K562 (cell line): Measurements from ENCODE around the gene ACR. TPM values are rescaled to one million over a fixed set of nuclear protein-coding genes. Genes with fewer than 3 reads are reported as not detected.
"Not testable (repeated sequence)": the region's sequence is repeated elsewhere in the genome, so short reads cannot be mapped to it uniquely, and the experiment has no call there.

ENCODE experiments used
- ATAC-seq: fragments of 200-7000 bp; cut with Tn5 transposase; 3 replicates; pipeline ENCODE4 v1.9.1; 2020; ENCODE audit warnings: moderate library complexity
- BruUV-seq: library from RNA; stranded (reverse); fragments of 400-500 nt; replicated peaks from 2 replicates; lab custom pipeline; 2021; lab: Mats Ljungman, UMichigan
- CTCF ChIA-PET: fragments of 300-600 bp; formaldehyde crosslinking; extraction: SDS; loops from one replicate; lab custom pipeline; 2021; ENCODE audit warnings: low intra/inter-chr PET ratio; lab: Yijun Ruan, JAX
- POLR2A ChIA-PET: fragments of 300-600, 350-650 bp; sonication (Branson Sonifier 250); formaldehyde crosslinking; extraction: SDS; loops from one replicate; lab custom pipeline; 2021; ENCODE audit warnings: antibody characterized with exemption, inconsistent platforms; lab: Yijun Ruan, JAX
- DNase-seq, 4 experiments: peaks; one replicate each; pipeline versions ENCODE4 v3.0.0 to v3.0.0-alpha.2; 2011 to 2018; ENCODE audit warnings: low spot score in 3 of 4, mixed read lengths in 3 of 4; ENCODE audit errors: extremely low read depth in 1 of 4
- FAIRE-seq: peaks from 2 replicates; lab custom pipeline; 2011; peaks lifted over from hg19 to GRCh38; lab: Jason Lieb, UNC
- H2AFZ ChIP-seq: 2 replicates; pipeline ENCODE4 v1.6.0; 2011; ENCODE audit warnings: low read depth, low read length, control low read depth, inconsistent platforms
- H3K27ac ChIP-seq: fragments of 200-600 bp; 3 replicates; pipeline ENCODE4 v1.8.0; 2011; ENCODE audit warnings: low read depth, mild to moderate bottlenecking, control low read depth, inconsistent platforms, low read length, moderate library complexity, mixed read lengths; ENCODE audit errors: extremely low read depth
- H3K27me3 ChIP-seq, 2 experiments: fragments of 300-600 bp in 1 of 2; 2 replicates in 1 of 2; 3 replicates in 1 of 2; pipeline versions ENCODE4 v1.6.0 to v1.8.0; 2011; ENCODE audit warnings: inconsistent platforms in 2 of 2, low read length in 2 of 2, mild to moderate bottlenecking in 1 of 2, mixed read lengths in 1 of 2, moderate library complexity in 1 of 2; ENCODE audit not compliant: control insufficient read depth in 2 of 2, insufficient read depth in 2 of 2
- H3K36me3 ChIP-seq: fragments of 300-600 bp; 3 replicates; pipeline ENCODE4 v1.8.0; 2011; ENCODE audit warnings: mild to moderate bottlenecking, low read length, inconsistent platforms; ENCODE audit not compliant: control insufficient read depth, insufficient read depth
- H3K4me1 ChIP-seq, 2 experiments: fragments of 200-600 bp in 1 of 2; replicated peaks in 1 of 2; 2 replicates in 1 of 2; 3 replicates in 1 of 2; pipeline versions ENCODE4 v1.5.1 to v1.8.0; 2011; ENCODE audit warnings: inconsistent platforms in 2 of 2, low read length in 2 of 2, mild to moderate bottlenecking in 1 of 2, mixed read lengths in 1 of 2, moderate library complexity in 1 of 2; ENCODE audit not compliant: control insufficient read depth in 2 of 2, insufficient read depth in 2 of 2
- H3K4me2 ChIP-seq: 2 replicates; pipeline ENCODE4 v1.6.1; 2011; ENCODE audit warnings: low read length, control low read depth, inconsistent platforms, mixed read lengths; ENCODE audit not compliant: insufficient read depth
- H3K4me3 ChIP-seq: fragments of 200-600 bp; sonication (generic), shearing (Covaris generic); 2 replicates; pipeline ENCODE4 v1.5.1; 2016; ENCODE audit warnings: control low read depth, inconsistent platforms
- H3K79me2 ChIP-seq: fragments of 200-600 bp; 3 replicates; pipeline ENCODE4 v1.8.0; 2011; ENCODE audit warnings: low read length, inconsistent platforms; ENCODE audit not compliant: control insufficient read depth, insufficient read depth
- H3K9ac ChIP-seq, 2 experiments: 2 replicates each; pipeline versions ENCODE4 v1.6.0 to v1.6.1; 2011; ENCODE audit warnings: low read depth in 2 of 2, low read length in 2 of 2, control low read depth in 1 of 2, inconsistent platforms in 1 of 2, mild to moderate bottlenecking in 1 of 2, mixed read lengths in 1 of 2; ENCODE audit not compliant: insufficient read depth in 1 of 2
- H3K9me1 ChIP-seq: one replicate; pipeline ENCODE4 v1.6.0; 2011; ENCODE audit warnings: inconsistent platforms, mild to moderate bottlenecking, low read length, moderate library complexity; ENCODE audit not compliant: control insufficient read depth, insufficient read depth
- H3K9me3 ChIP-seq: replicated peaks from 2 replicates; pipeline ENCODE4 v1.5.1; 2011; ENCODE audit warnings: low read depth, low read length, inconsistent platforms; ENCODE audit not compliant: control insufficient read depth, insufficient read depth
- H4K20me1 ChIP-seq: replicated peaks from 2 replicates; pipeline ENCODE4 v1.6.1; 2011; ENCODE audit warnings: low read length, inconsistent platforms, mixed read lengths; ENCODE audit not compliant: control insufficient read depth, insufficient read depth
- JUND ChIP-seq, 2 experiments: IDR thresholded peaks; 2 replicates in 1 of 2; 3 replicates in 1 of 2; pipeline ENCODE4 v1.6.1; 2011; ENCODE audit warnings: borderline replicate concordance in 2 of 2, low read depth in 2 of 2, low read length in 2 of 2, improper control_type of control experiment in 1 of 2, missing biosample characterization in 1 of 2, missing genetic modification characterization in 1 of 2, missing genetic modification reagents in 1 of 2
- WGBS: fragments of 100-300 bp; shearing (Covaris generic); methylation state at CpG from one replicate; pipeline ENCODE4 v1.1.6; 2016; ENCODE audit warnings: low coverage, mixed read lengths; ENCODE audit not compliant: insufficient coverage; ENCODE audit errors: missing lambda C conversion rate; 5-methylcytosine and 5-hydroxymethylcytosine counted together
- in situ Hi-C: fragments of 300-500 bp; cut with MboI; formaldehyde crosslinking; loops from 4 replicates; pipeline ENCODE4 v1.15.0; 2018; ENCODE audit warnings: inconsistent platforms, mixed read lengths
- intact Hi-C: fragments of 100-400 bp; cut with micrococcal nuclease; formaldehyde crosslinking; loops from 2 replicates; pipeline ENCODE4 v1.14.2; 2022
- polyA plus RNA-seq, 8 experiments: library from polyadenylated mRNA; depleted of rRNA in 4 of 8; stranded (reverse) in 5 of 8; unstranded in 3 of 8; fragments of >200 nt; fragmentation: Nextera tagmentation in 2 of 8; fragmentation: Illumina TruSeq in 1 of 8; extraction: Ambion mirVana in 2 of 8; extraction: Trizol in 1 of 8; gene quantifications; 2 replicates each; pipeline versions ENCODE4 v1.2.1 to v1.2.3, GENCODE V29; 2011 to 2014; ENCODE audit warnings: inconsistent platforms in 1 of 8, missing spikeins in 1 of 8
- small RNA-seq: library from RNA; depleted of rRNA; stranded (forward); fragments of <200 nt; gene quantifications from one replicate; pipeline ENCODE3, GENCODE V24; 2014
- total RNA-seq, 7 experiments: library from RNA; depleted of rRNA in 6 of 7; stranded (reverse); fragments of >200 nt in 6 of 7; fragmentation: Illumina TruSeq in 2 of 7; extraction: Trizol in 2 of 7; gene quantifications; 2 replicates each; pipeline versions ENCODE4 v1.2.1 to v1.2.3, GENCODE V29; 2011 to 2021; ENCODE audit warnings: low replicate concordance in 1 of 7
- TF ChIP-seq, protein P1 (sequence below): sonication (generic); IDR thresholded peaks from 2 replicates; pipeline ENCODE4 v1.6.1; 2016

Gene ACR
- total and polyA plus RNA-seq, 9 of the 15 experiments (the other 6 are each of a cell fraction or from before 2014, with no cell fraction given), result not detected

DNA sequence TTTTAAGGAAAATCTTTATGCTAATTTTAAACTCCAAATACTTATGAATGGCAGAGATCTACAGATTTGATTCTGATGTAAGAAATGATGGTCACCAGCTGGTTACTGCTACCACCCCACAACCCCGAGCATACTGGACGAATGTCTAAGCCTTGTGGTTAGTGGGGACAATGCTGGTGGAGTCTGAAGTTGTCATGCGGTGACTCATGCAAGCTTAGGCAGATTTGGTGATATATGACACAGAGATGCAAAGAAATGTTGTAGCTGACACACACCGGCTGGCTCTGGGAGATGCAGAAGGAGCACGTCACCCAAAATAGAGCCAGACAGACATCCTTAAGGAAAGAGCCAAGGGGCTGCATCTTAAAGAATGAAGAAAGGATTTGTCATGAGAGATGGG lies 48.9 kb downstream of the ACR start:
- H3K4me2 ChIP-seq; POLR2A ChIA-PET; intact Hi-C loops; DNase-seq; H3K27ac ChIP-seq; H3K4me1 ChIP-seq; H3K27me3 ChIP-seq; H4K20me1 ChIP-seq; H3K9me3 ChIP-seq; H3K4me3 ChIP-seq; H3K9me1 ChIP-seq; CTCF ChIA-PET; H3K9ac ChIP-seq; H2AFZ ChIP-seq; H3K79me2 ChIP-seq; BruUV-seq; ATAC-seq; FAIRE-seq; H3K36me3 ChIP-seq; in situ Hi-C loops; TF ChIP-seq JUND (tag; IDR thresholded peaks at IDR 0.05; ENCODE audit: borderline replicate concordance, low read depth, low read length): not testable (repeated sequence)
- no CpG with 5 or more reads among the region's 5 CpGs for WGBS
- 0 out of 2 replicates have a peak, but pooled peaks have one; percentile 20 for TF ChIP-seq JUND (IDR thresholded peaks at IDR 0.05; ENCODE audit: borderline replicate concordance, low read depth, low read length)
- TF ChIP-seq, protein P1, sequence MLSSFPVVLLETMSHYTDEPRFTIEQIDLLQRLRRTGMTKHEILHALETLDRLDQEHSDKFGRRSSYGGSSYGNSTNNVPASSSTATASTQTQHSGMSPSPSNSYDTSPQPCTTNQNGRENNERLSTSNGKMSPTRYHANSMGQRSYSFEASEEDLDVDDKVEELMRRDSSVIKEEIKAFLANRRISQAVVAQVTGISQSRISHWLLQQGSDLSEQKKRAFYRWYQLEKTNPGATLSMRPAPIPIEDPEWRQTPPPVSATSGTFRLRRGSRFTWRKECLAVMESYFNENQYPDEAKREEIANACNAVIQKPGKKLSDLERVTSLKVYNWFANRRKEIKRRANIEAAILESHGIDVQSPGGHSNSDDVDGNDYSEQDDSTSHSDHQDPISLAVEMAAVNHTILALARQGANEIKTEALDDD, result peak; percentile 49

Small RNA genes within 50 kb of the gene (small RNA-seq; reads per million reads assigned to genes)
- gene RNU6-409P, result not detected

Other genes starting within 250 kb of the ACR start
Only the 7 nearest of the 12 such genes appear.
- not detected in 2 replicates for gene SYCE3, start 175.3 kb upstream of the ACR start, total RNA-seq (2014; rRNA removed)
- gene SYCE3, start 175.3 kb upstream of the ACR start, total RNA-seq (2014; rRNA removed; fragmentation: Illumina TruSeq; extraction: Trizol), result not detected in 2 replicates
- gene SYCE3, start 175.3 kb upstream of the ACR start, total RNA-seq (2015; rRNA removed; fragmentation: Illumina TruSeq; extraction: Trizol), result not detected in 2 replicates
- not detected in 2 replicates for gene SYCE3, start 175.3 kb upstream of the ACR start, total RNA-seq (2021)
- gene SYCE3, start 175.3 kb upstream of the ACR start, polyA plus RNA-seq (2011; rRNA removed), result not detected in 2 replicates
- not detected in 2 replicates for gene SYCE3, start 175.3 kb upstream of the ACR start, polyA plus RNA-seq (2014; fragmentation: Illumina TruSeq; extraction: Trizol)
- under 1 TPM in 1 of 2 experiments, not detected in 1; 0.56 TPM for gene SYCE3, start 175.3 kb upstream of the ACR start, polyA plus RNA-seq (2014; fragmentation: Nextera tagmentation; extraction: Ambion mirVana)
- not detected in 2 replicates for gene SYCE3, start 175.3 kb upstream of the ACR start, polyA plus RNA-seq (2014; rRNA removed)
- 1.6 and 1.9 TPM in 2 replicates for gene CPT1B, start 159.8 kb upstream of the ACR start, total RNA-seq (2014; rRNA removed)
- 0.61 and 1.8 TPM in 2 replicates for gene CPT1B, start 159.8 kb upstream of the ACR start, total RNA-seq (2014; rRNA removed; fragmentation: Illumina TruSeq; extraction: Trizol)
- gene CPT1B, start 159.8 kb upstream of the ACR start, total RNA-seq (2015; rRNA removed; fragmentation: Illumina TruSeq; extraction: Trizol), result 2.3 and 3.0 TPM in 2 replicates
- 3.8 and 4.0 TPM in 2 replicates for gene CPT1B, start 159.8 kb upstream of the ACR start, total RNA-seq (2021)
- 3.7 and 7.3 TPM in 2 replicates for gene CPT1B, start 159.8 kb upstream of the ACR start, polyA plus RNA-seq (2011; rRNA removed)
- 2.0 and 2.6 TPM in 2 replicates for gene CPT1B, start 159.8 kb upstream of the ACR start, polyA plus RNA-seq (2014; fragmentation: Illumina TruSeq; extraction: Trizol)
- gene CPT1B, start 159.8 kb upstream of the ACR start, polyA plus RNA-seq (2014; fragmentation: Nextera tagmentation; extraction: Ambion mirVana), result under 1 TPM; 0.35 to 0.59 TPM
- 6.1 and 6.2 TPM in 2 replicates for gene CPT1B, start 159.8 kb upstream of the ACR start, polyA plus RNA-seq (2014; rRNA removed)
- 11.0 and 14.5 TPM in 2 replicates for gene CHKB, start 155.4 kb upstream of the ACR start, total RNA-seq (2014; rRNA removed)
- gene CHKB, start 155.4 kb upstream of the ACR start, total RNA-seq (2014; rRNA removed; fragmentation: Illumina TruSeq; extraction: Trizol), result 7.7 and 10.3 TPM in 2 replicates
- gene CHKB, start 155.4 kb upstream of the ACR start, total RNA-seq (2015; rRNA removed; fragmentation: Illumina TruSeq; extraction: Trizol), result 8.9 and 9.8 TPM in 2 replicates
- gene CHKB, start 155.4 kb upstream of the ACR start, total RNA-seq (2021), result 15.2 and 15.9 TPM in 2 replicates
- gene CHKB, start 155.4 kb upstream of the ACR start, polyA plus RNA-seq (2011; rRNA removed), result 16.3 and 24.8 TPM in 2 replicates
- 14.4 and 16.2 TPM in 2 replicates for gene CHKB, start 155.4 kb upstream of the ACR start, polyA plus RNA-seq (2014; fragmentation: Illumina TruSeq; extraction: Trizol)
- gene CHKB, start 155.4 kb upstream of the ACR start, polyA plus RNA-seq (2014; fragmentation: Nextera tagmentation; extraction: Ambion mirVana), result 1 to 10 TPM; 2.7 to 5.3 TPM
- 19.0 and 31.0 TPM in 2 replicates for gene CHKB, start 155.4 kb upstream of the ACR start, polyA plus RNA-seq (2014; rRNA removed)
- gene MAPK8IP2, start 137.4 kb upstream of the ACR start, total RNA-seq (2014; rRNA removed), result 0.18 and 0.45 TPM in 2 replicates
- gene MAPK8IP2, start 137.4 kb upstream of the ACR start, total RNA-seq (2014; rRNA removed; fragmentation: Illumina TruSeq; extraction: Trizol), result 0.04 TPM in 1 of 2 replicates, not detected in the other
- gene MAPK8IP2, start 137.4 kb upstream of the ACR start, total RNA-seq (2015; rRNA removed; fragmentation: Illumina TruSeq; extraction: Trizol), result 0.04 and 0.07 TPM in 2 replicates
- 0.29 and 0.47 TPM in 2 replicates for gene MAPK8IP2, start 137.4 kb upstream of the ACR start, total RNA-seq (2021)
- gene MAPK8IP2, start 137.4 kb upstream of the ACR start, polyA plus RNA-seq (2011; rRNA removed), result 0.01 and 0.07 TPM in 2 replicates
- 0.03 and 0.17 TPM in 2 replicates for gene MAPK8IP2, start 137.4 kb upstream of the ACR start, polyA plus RNA-seq (2014; fragmentation: Illumina TruSeq; extraction: Trizol)
- not detected for gene MAPK8IP2, start 137.4 kb upstream of the ACR start, polyA plus RNA-seq (2014; fragmentation: Nextera tagmentation; extraction: Ambion mirVana)
- 0.12 and 0.18 TPM in 2 replicates for gene MAPK8IP2, start 137.4 kb upstream of the ACR start, polyA plus RNA-seq (2014; rRNA removed)
- 3.6 and 6.0 TPM in 2 replicates for gene ARSA, start 110.1 kb upstream of the ACR start, total RNA-seq (2014; rRNA removed)
- 0.29 and 0.73 TPM in 2 replicates for gene ARSA, start 110.1 kb upstream of the ACR start, total RNA-seq (2014; rRNA removed; fragmentation: Illumina TruSeq; extraction: Trizol)
- gene ARSA, start 110.1 kb upstream of the ACR start, total RNA-seq (2015; rRNA removed; fragmentation: Illumina TruSeq; extraction: Trizol), result 2.3 and 2.5 TPM in 2 replicates
- 10.9 TPM in 2 replicates for gene ARSA, start 110.1 kb upstream of the ACR start, total RNA-seq (2021)
- gene ARSA, start 110.1 kb upstream of the ACR start, polyA plus RNA-seq (2011; rRNA removed), result 1.2 and 3.9 TPM in 2 replicates
- 1.2 and 5.2 TPM in 2 replicates for gene ARSA, start 110.1 kb upstream of the ACR start, polyA plus RNA-seq (2014; fragmentation: Illumina TruSeq; extraction: Trizol)
- gene ARSA, start 110.1 kb upstream of the ACR start, polyA plus RNA-seq (2014; fragmentation: Nextera tagmentation; extraction: Ambion mirVana), result under 1 TPM in 1 of 2 experiments, not detected in 1; 0.32 TPM
- gene ARSA, start 110.1 kb upstream of the ACR start, polyA plus RNA-seq (2014; rRNA removed), result 9.2 and 10.2 TPM in 2 replicates
- gene SHANK3, start 65.4 kb upstream of the ACR start, total RNA-seq (2014; rRNA removed), result 0.04 TPM in 1 of 2 replicates, not detected in the other
- gene SHANK3, start 65.4 kb upstream of the ACR start, total RNA-seq (2014; rRNA removed; fragmentation: Illumina TruSeq; extraction: Trizol), result not detected in 2 replicates
- not detected in 2 replicates for gene SHANK3, start 65.4 kb upstream of the ACR start, total RNA-seq (2015; rRNA removed; fragmentation: Illumina TruSeq; extraction: Trizol)
- 0.07 and 0.13 TPM in 2 replicates for gene SHANK3, start 65.4 kb upstream of the ACR start, total RNA-seq (2021)
- 0.01 TPM in 2 replicates for gene SHANK3, start 65.4 kb upstream of the ACR start, polyA plus RNA-seq (2011; rRNA removed)
- not detected in 2 replicates for gene SHANK3, start 65.4 kb upstream of the ACR start, polyA plus RNA-seq (2014; fragmentation: Illumina TruSeq; extraction: Trizol)
- gene SHANK3, start 65.4 kb upstream of the ACR start, polyA plus RNA-seq (2014; fragmentation: Nextera tagmentation; extraction: Ambion mirVana), result not detected
- gene SHANK3, start 65.4 kb upstream of the ACR start, polyA plus RNA-seq (2014; rRNA removed), result 0.03 TPM in 1 of 2 replicates, not detected in the other
- gene RABL2B, start 45.4 kb downstream of the ACR start, total RNA-seq (2014; rRNA removed), result 2.5 and 3.4 TPM in 2 replicates
- 3.0 and 3.1 TPM in 2 replicates for gene RABL2B, start 45.4 kb downstream of the ACR start, total RNA-seq (2014; rRNA removed; fragmentation: Illumina TruSeq; extraction: Trizol)
- 3.0 and 3.6 TPM in 2 replicates for gene RABL2B, start 45.4 kb downstream of the ACR start, total RNA-seq (2015; rRNA removed; fragmentation: Illumina TruSeq; extraction: Trizol)
- 4.5 and 5.7 TPM in 2 replicates for gene RABL2B, start 45.4 kb downstream of the ACR start, total RNA-seq (2021)
- gene RABL2B, start 45.4 kb downstream of the ACR start, polyA plus RNA-seq (2011; rRNA removed), result 8.5 and 10.7 TPM in 2 replicates
- 5.8 and 5.9 TPM in 2 replicates for gene RABL2B, start 45.4 kb downstream of the ACR start, polyA plus RNA-seq (2014; fragmentation: Illumina TruSeq; extraction: Trizol)
- under 1 TPM; 0.76 to 0.87 TPM for gene RABL2B, start 45.4 kb downstream of the ACR start, polyA plus RNA-seq (2014; fragmentation: Nextera tagmentation; extraction: Ambion mirVana)
- 4.9 and 5.2 TPM in 2 replicates for gene RABL2B, start 45.4 kb downstream of the ACR start, polyA plus RNA-seq (2014; rRNA removed)